Measurements from ENCODE around the gene BDNF. TPM values are rescaled to one million over a fixed set of nuclear protein-coding genes. Genes with fewer than 3 reads are reported as not detected.
A peak's percentile ranks its signal among the peaks of the same experiment; 100 is the strongest.
"Not testable (repeated sequence)": the region's sequence is repeated elsewhere in the genome, so short reads cannot be mapped to it uniquely, and the experiment has no call there.

The BDNF gene
- total RNA-seq (ENCODE audit: unreplicated experiment), result 0.10 TPM
- long read RNA-seq, result 0 reads

- H3K4me1 Mint-ChIP-seq (ENCODE audit: unreplicated experiment), result peaks cover 17% of the 10 kb centered on the region
- no peak for DNase-seq (ENCODE audit: low spot score)
- no peak within 1 kb of the TSS for H3K27ac Mint-ChIP-seq (ENCODE audit: unreplicated experiment)
- peaks cover 15% of the 10 kb centered on the region for H3K27me3 Mint-ChIP-seq (ENCODE audit: unreplicated experiment)
- TF ChIP-seq, protein P1, sequence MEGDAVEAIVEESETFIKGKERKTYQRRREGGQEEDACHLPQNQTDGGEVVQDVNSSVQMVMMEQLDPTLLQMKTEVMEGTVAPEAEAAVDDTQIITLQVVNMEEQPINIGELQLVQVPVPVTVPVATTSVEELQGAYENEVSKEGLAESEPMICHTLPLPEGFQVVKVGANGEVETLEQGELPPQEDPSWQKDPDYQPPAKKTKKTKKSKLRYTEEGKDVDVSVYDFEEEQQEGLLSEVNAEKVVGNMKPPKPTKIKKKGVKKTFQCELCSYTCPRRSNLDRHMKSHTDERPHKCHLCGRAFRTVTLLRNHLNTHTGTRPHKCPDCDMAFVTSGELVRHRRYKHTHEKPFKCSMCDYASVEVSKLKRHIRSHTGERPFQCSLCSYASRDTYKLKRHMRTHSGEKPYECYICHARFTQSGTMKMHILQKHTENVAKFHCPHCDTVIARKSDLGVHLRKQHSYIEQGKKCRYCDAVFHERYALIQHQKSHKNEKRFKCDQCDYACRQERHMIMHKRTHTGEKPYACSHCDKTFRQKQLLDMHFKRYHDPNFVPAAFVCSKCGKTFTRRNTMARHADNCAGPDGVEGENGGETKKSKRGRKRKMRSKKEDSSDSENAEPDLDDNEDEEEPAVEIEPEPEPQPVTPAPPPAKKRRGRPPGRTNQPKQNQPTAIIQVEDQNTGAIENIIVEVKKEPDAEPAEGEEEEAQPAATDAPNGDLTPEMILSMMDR (IDR thresholded peaks at IDR 0.05; ENCODE audit: unreplicated experiment), result no peak
- H3K36me3 Mint-ChIP-seq (ENCODE audit: low read depth, unreplicated experiment), result no peaks in the 10 kb centered on the region
- peak within 1 kb of the TSS; percentile 92 for H3K4me3 Mint-ChIP-seq (ENCODE audit: unreplicated experiment)
- H3K9me3 Mint-ChIP-seq (ENCODE audit: unreplicated experiment), result no peaks in the 10 kb centered on the region
These were observed at the start of gene BDNF for GRCh38 chr11:27700351-27701301. Gene BDNF, minus strand, starts transcription at chr11:27700455. Its CDS starts 41,891 bp downstream, at chr11:27658564.

- DNase-seq (ENCODE audit: low spot score), result no peak
- H3K4me3 Mint-ChIP-seq (ENCODE audit: unreplicated experiment), result no peak overlapping the region
These were observed 40.2 kb upstream of the BDNF start for GRCh38 chr11:27740362-27741013.

GRCh38 chr11:27735281-27735680 is 35.0 kb upstream of the BDNF start:
- H3K27me3 Mint-ChIP-seq (ENCODE audit: unreplicated experiment), result no peaks in the 10 kb centered on the region
- TF ChIP-seq, protein P1 (IDR thresholded peaks at IDR 0.05; ENCODE audit: unreplicated experiment), result no peak
- no peaks in the 10 kb centered on the region for H3K36me3 Mint-ChIP-seq (ENCODE audit: low read depth, unreplicated experiment)
- H3K27ac Mint-ChIP-seq (ENCODE audit: unreplicated experiment), result no peak overlapping the region
- H3K4me3 Mint-ChIP-seq (ENCODE audit: unreplicated experiment), result no peak overlapping the region
- no peak for DNase-seq (ENCODE audit: low spot score)
- no peaks in the 10 kb centered on the region for H3K9me3 Mint-ChIP-seq (ENCODE audit: unreplicated experiment)
- H3K4me1 Mint-ChIP-seq (ENCODE audit: unreplicated experiment), result peaks cover under 1% of the 10 kb centered on the region

More at GRCh38 chr11:27740362-27741013, 40.2 kb upstream of the BDNF start:
- no peaks in the 10 kb centered on the region for H3K27me3 Mint-ChIP-seq (ENCODE audit: unreplicated experiment)
- no peaks in the 10 kb centered on the region for H3K9me3 Mint-ChIP-seq (ENCODE audit: unreplicated experiment)
- H3K4me1 Mint-ChIP-seq (ENCODE audit: unreplicated experiment), result peaks cover 5% of the 10 kb centered on the region
- H3K36me3 Mint-ChIP-seq (ENCODE audit: low read depth, unreplicated experiment), result no peaks in the 10 kb centered on the region
- no peak overlapping the region for H3K27ac Mint-ChIP-seq (ENCODE audit: unreplicated experiment)
- TF ChIP-seq, protein P1 (IDR thresholded peaks at IDR 0.05; ENCODE audit: unreplicated experiment), result no peak

GRCh38 chr11:27731803-27732202 is 31.5 kb upstream of the BDNF start:
- not testable (repeated sequence) for DNase-seq (ENCODE audit: low spot score); H3K27me3 Mint-ChIP-seq (ENCODE audit: unreplicated experiment); H3K9me3 Mint-ChIP-seq (ENCODE audit: unreplicated experiment); H3K4me1 Mint-ChIP-seq (ENCODE audit: unreplicated experiment); H3K36me3 Mint-ChIP-seq (ENCODE audit: low read depth, unreplicated experiment); H3K27ac Mint-ChIP-seq (ENCODE audit: unreplicated experiment); H3K4me3 Mint-ChIP-seq (ENCODE audit: unreplicated experiment)

- TF ChIP-seq, protein P1 (IDR thresholded peaks at IDR 0.05; ENCODE audit: unreplicated experiment), result no peak
These were observed 26.7 kb upstream of the BDNF start for GRCh38 chr11:27726981-27727380.

More at GRCh38 chr11:27726981-27727380, 26.7 kb upstream of the BDNF start:
- H3K36me3 Mint-ChIP-seq (ENCODE audit: low read depth, unreplicated experiment), result no peaks in the 10 kb centered on the region
- H3K4me3 Mint-ChIP-seq (ENCODE audit: unreplicated experiment), result no peak overlapping the region
- no peak overlapping the region for H3K27ac Mint-ChIP-seq (ENCODE audit: unreplicated experiment)
- H3K4me1 Mint-ChIP-seq (ENCODE audit: unreplicated experiment), result peaks cover 6% of the 10 kb centered on the region
- peaks cover 6% of the 10 kb centered on the region for H3K27me3 Mint-ChIP-seq (ENCODE audit: unreplicated experiment)
- H3K9me3 Mint-ChIP-seq (ENCODE audit: unreplicated experiment), result no peaks in the 10 kb centered on the region
- no peak for DNase-seq (ENCODE audit: low spot score)
